ENCODE measurements around the gene BCAT1.

Gene BCAT1

GRCh38 chr12:24991209-24992049 lies 42.5 kb upstream of the BCAT1 start:
- Histone ChIP-seq H3K27me3 (ENCODE audit: insufficient read depth, low read length) (no peaks in the 10 kb centered on the region), H3K4me2 (ENCODE audit: low read length) (peak overlapping the region; percentile 44), H3K27ac (ENCODE audit: low read depth, low read length, poor library complexity, severe bottlenecking) (no peak overlapping the region), H3K9me2 (ENCODE audit: low read depth, low read length) (no peaks in the 10 kb centered on the region), H2AFZ (ENCODE audit: low read length) (no peak overlapping the region), H3K9ac (ENCODE audit: low read length) (no peak overlapping the region), H3K4me3 (ENCODE audit: low read depth, low read length, poor library complexity, severe bottlenecking) (no peak overlapping the region), H3K79me2 (ENCODE audit: insufficient read depth, low read length) (no peaks in the 10 kb centered on the region), H3F3A (ENCODE audit: insufficient read depth, low read length) (no peaks in the 10 kb centered on the region), H3K4me1 (ENCODE audit: insufficient read depth, low read length, severe bottlenecking) (peaks cover 49% of the 10 kb centered on the region), H3K9me3 (ENCODE audit: low read length) (no peaks in the 10 kb centered on the region), H3K36me3 (ENCODE audit: insufficient read depth, low read length) (no peaks in the 10 kb centered on the region), H4K20me1 (ENCODE audit: insufficient read depth, low read length) (no peaks in the 10 kb centered on the region)
- TF ChIP-seq EZH2 (IDR thresholded peaks at IDR 0.05; ENCODE audit: borderline replicate concordance, low read length) (no peak), CTCF (IDR thresholded peaks at IDR 0.05; ENCODE audit: low read length) (peak; percentile 69)

GRCh38 chr12:24989216-24989615 lies 40.3 kb upstream of the BCAT1 start:
- Histone ChIP-seq H3K4me3 (ENCODE audit: low read depth, low read length, poor library complexity, severe bottlenecking) (no peak overlapping the region), H3K4me2 (ENCODE audit: low read length) (no peak overlapping the region), H3K79me2 (ENCODE audit: insufficient read depth, low read length) (no peaks in the 10 kb centered on the region), H2AFZ (ENCODE audit: low read length) (no peak overlapping the region), H3K27ac (ENCODE audit: low read depth, low read length, poor library complexity, severe bottlenecking) (no peak overlapping the region), H4K20me1 (ENCODE audit: insufficient read depth, low read length) (no peaks in the 10 kb centered on the region), H3K4me1 (ENCODE audit: insufficient read depth, low read length, severe bottlenecking) (peaks cover 29% of the 10 kb centered on the region), H3K9me2 (ENCODE audit: low read depth, low read length) (no peaks in the 10 kb centered on the region), H3K27me3 (ENCODE audit: insufficient read depth, low read length) (no peaks in the 10 kb centered on the region), H3F3A (ENCODE audit: insufficient read depth, low read length) (no peaks in the 10 kb centered on the region), H3K36me3 (ENCODE audit: insufficient read depth, low read length) (no peaks in the 10 kb centered on the region; the same call in 1 of the 2 replicates), H3K9ac (ENCODE audit: low read length) (no peak overlapping the region), H3K9me3 (ENCODE audit: low read length) (no peaks in the 10 kb centered on the region)
- TF ChIP-seq CTCF (IDR thresholded peaks at IDR 0.05; ENCODE audit: low read length), result no peak
- no peak for TF ChIP-seq EZH2 (IDR thresholded peaks at IDR 0.05; ENCODE audit: borderline replicate concordance, low read length)

- Histone ChIP-seq H2AFZ (ENCODE audit: low read length) (no peak overlapping the region), H4K20me1 (ENCODE audit: insufficient read depth, low read length) (no peaks in the 10 kb centered on the region), H3K9me3 (ENCODE audit: low read length) (no peaks in the 10 kb centered on the region), H3F3A (ENCODE audit: insufficient read depth, low read length) (no peaks in the 10 kb centered on the region), H3K4me3 (ENCODE audit: low read depth, low read length, poor library complexity, severe bottlenecking) (no peak overlapping the region), H3K79me2 (ENCODE audit: insufficient read depth, low read length) (no peaks in the 10 kb centered on the region), H3K4me1 (ENCODE audit: insufficient read depth, low read length, severe bottlenecking) (no peaks in the 10 kb centered on the region), H3K4me2 (ENCODE audit: low read length) (no peak overlapping the region), H3K27me3 (ENCODE audit: insufficient read depth, low read length) (no peaks in the 10 kb centered on the region; the same call in 1 of the 2 replicates), H3K36me3 (ENCODE audit: insufficient read depth, low read length) (no peaks in the 10 kb centered on the region; the same call in 1 of the 2 replicates), H3K27ac (ENCODE audit: low read depth, low read length, poor library complexity, severe bottlenecking) (no peak overlapping the region), H3K9me2 (ENCODE audit: low read depth, low read length) (no peaks in the 10 kb centered on the region), H3K9ac (ENCODE audit: low read length) (no peak overlapping the region)
- no peak for TF ChIP-seq CTCF (IDR thresholded peaks at IDR 0.05; ENCODE audit: low read length)
- no peak for TF ChIP-seq EZH2 (IDR thresholded peaks at IDR 0.05; ENCODE audit: borderline replicate concordance, low read length)
These were observed 33.3 kb upstream of the BCAT1 start for GRCh38 chr12:24982250-24982649.

All from OCI-LY1 (cell line).